Measurements from ENCODE around the gene GLT6D1.

GRCh38 chr9:135618866-135619598 is 20.3 kb downstream of the GLT6D1 start:
- TF ChIP-seq CTCF (IDR thresholded peaks at IDR 0.05 in 8 of 11, conservative IDR thresholded peaks at IDR 0.05 in 3 of 11) (no peak), POLR2AphosphoS5 (IDR thresholded peaks at IDR 0.05) (no peak), POLR2A (IDR thresholded peaks at IDR 0.05) (no peak)

All from spleen (tissue), 7 donors.